Keratinocyte (primary cell): ENCODE measurements around the gene TRAF3. TPM values are rescaled to one million over a fixed set of nuclear protein-coding genes. Genes with fewer than 3 reads are reported as not detected.

Experiments used
- DNase-seq: peaks from one replicate; pipeline ENCODE4 v3.0.0-alpha.2; 2011; ENCODE audit warnings: low read depth, missing footprints, low spot score
- FAIRE-seq: peaks from 2 replicates; lab custom pipeline; 2011; peaks lifted over from hg19 to GRCh38; lab: Jason Lieb, UNC
- H2AFZ ChIP-seq: 2 replicates; pipeline ENCODE4 v1.6.0; 2012; ENCODE audit warnings: low read length, control low read depth, inconsistent platforms; ENCODE audit not compliant: control insufficient read depth
- H3K27ac ChIP-seq: 2 replicates; pipeline ENCODE4 v1.5.1; 2011; ENCODE audit warnings: low read length; ENCODE audit not compliant: control insufficient read depth, insufficient read depth
- H3K27me3 ChIP-seq: 3 replicates; pipeline ENCODE4 v1.6.0; 2011; ENCODE audit warnings: low read length; ENCODE audit not compliant: control insufficient read depth, insufficient read depth; ENCODE audit errors: extremely low read depth
- H3K36me3 ChIP-seq, 2 experiments: 2 replicates in 1 of 2; 3 replicates in 1 of 2; pipeline ENCODE4 v1.5.1; 2011; ENCODE audit warnings: low read length in 2 of 2, mild to moderate bottlenecking in 1 of 2; ENCODE audit not compliant: control insufficient read depth in 2 of 2, insufficient read depth in 2 of 2; ENCODE audit errors: extremely low read depth in 1 of 2
- H3K4me1 ChIP-seq: 3 replicates; pipeline ENCODE4 v1.5.1; 2011; ENCODE audit warnings: low read length; ENCODE audit not compliant: control insufficient read depth, insufficient read depth; ENCODE audit errors: extremely low read depth
- H3K4me2 ChIP-seq: 3 replicates; pipeline ENCODE4 v1.6.0; 2011; ENCODE audit warnings: low read depth, low read length; ENCODE audit not compliant: control insufficient read depth, insufficient read depth; ENCODE audit errors: extremely low read depth
- H3K4me3 ChIP-seq, 3 experiments: fragments of 200-600 bp in 1 of 3; sonication (generic) in 1 of 3; 2 replicates in 2 of 3; 3 replicates in 1 of 3; pipeline ENCODE4 v1.5.1; 2011 to 2016; ENCODE audit warnings: low read length in 3 of 3, mild to moderate bottlenecking in 3 of 3, control low read depth in 2 of 3, inconsistent platforms in 1 of 3, low read depth in 1 of 3, mixed read lengths in 1 of 3, mixed run types in 1 of 3, moderate library complexity in 1 of 3; ENCODE audit not compliant: control insufficient read depth in 2 of 3, insufficient read depth in 2 of 3; ENCODE audit errors: extremely low read depth in 1 of 3
- H3K79me2 ChIP-seq: 2 replicates; pipeline ENCODE4 v1.6.0; 2012; ENCODE audit warnings: low read length; ENCODE audit not compliant: control insufficient read depth, insufficient read depth
- H3K9ac ChIP-seq: 3 replicates; pipeline ENCODE4 v1.6.0; 2011; ENCODE audit warnings: low read length; ENCODE audit not compliant: control insufficient read depth, insufficient read depth; ENCODE audit errors: extremely low read depth
- H3K9me1 ChIP-seq: 3 replicates; pipeline ENCODE4 v1.6.0; 2011; ENCODE audit warnings: low read length; ENCODE audit not compliant: control insufficient read depth, insufficient read depth; ENCODE audit errors: extremely low read depth
- H3K9me3 ChIP-seq: 2 replicates; pipeline ENCODE4 v1.5.1; 2012; ENCODE audit warnings: low read depth, low read length; ENCODE audit not compliant: control insufficient read depth
- H4K20me1 ChIP-seq: 3 replicates; pipeline ENCODE4 v1.6.0; 2011; ENCODE audit warnings: low read length; ENCODE audit not compliant: control insufficient read depth, insufficient read depth; ENCODE audit errors: extremely low read depth
- EZH2 ChIP-seq: IDR thresholded peaks from one replicate; pipeline ENCODE4 v1.6.1; 2012; ENCODE audit warnings: inconsistent platforms, mild to moderate bottlenecking, low read length, moderate library complexity
- dilution Hi-C: fragments of 300-500 bp; cut with MboI; formaldehyde crosslinking; loops from one replicate; pipeline ENCODE4 v1.7.0; 2020; ENCODE audit warnings: low sequenced_read_pairs; ENCODE audit not compliant: extremely low pct_ligation_motif_present
- polyA plus RNA-seq, 5 experiments: library from polyadenylated mRNA; depleted of rRNA in 3 of 5; stranded (reverse) in 3 of 5; stranded (forward) in 1 of 5; unstranded in 1 of 5; fragments of >200 nt; gene quantifications; 1 replicate in 1 of 5; 2 replicates in 3 of 5; 3 replicates in 1 of 5; pipeline versions ENCODE4 v1.2.1 to v1.2.3, GENCODE V29; 2011 to 2012; ENCODE audit warnings: missing spikeins in 2 of 5, low read depth in 1 of 5, low replicate concordance in 1 of 5
- TF ChIP-seq, protein P1 (sequence below), 3 experiments: IDR thresholded peaks in 1 of 3; conservative IDR thresholded peaks in 1 of 3; optimal IDR thresholded peaks in 1 of 3; 2 replicates in 2 of 3; 3 replicates in 1 of 3; pipeline versions ENCODE3 to v1.5.1; 2011; ENCODE audit warnings: low read length in 3 of 3, mild to moderate bottlenecking in 3 of 3, moderate library complexity in 2 of 3, control low read depth in 1 of 3, inconsistent platforms in 1 of 3; ENCODE audit not compliant: insufficient read depth in 2 of 3; ENCODE audit errors: extremely low read depth in 1 of 3

Gene TRAF3
- polyA plus RNA-seq, 1 donor (not counting 4 experiments of a cell fraction or from before 2014, with no cell fraction given) = 12.5 TPM

DNA sequence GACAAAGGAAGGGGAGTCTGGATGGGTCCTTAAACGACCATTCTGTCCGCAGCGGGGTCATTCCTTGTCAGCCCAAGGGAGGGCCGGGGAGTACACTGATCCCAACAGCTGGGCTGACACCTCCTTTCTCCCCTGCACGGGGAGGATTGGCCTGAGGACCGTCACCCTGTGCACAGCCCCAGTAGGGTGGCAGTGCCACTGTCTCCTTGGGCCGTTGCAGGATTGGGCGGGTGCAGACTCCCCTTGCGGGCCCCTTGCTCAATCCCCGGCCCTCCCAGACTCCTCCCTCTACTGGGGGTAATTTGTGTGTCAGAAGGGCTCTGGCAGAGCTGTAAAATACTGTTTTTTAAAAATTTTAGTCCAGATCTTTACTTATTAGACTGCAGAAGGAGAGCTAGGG lies 132.7 kb downstream of the TRAF3 start:
- Histone ChIP-seq H3K36me3 (peaks cover 0 to 7% of the 10 kb centered on the region in 2 experiments), H3K27me3 (no peaks in the 10 kb centered on the region), H3K79me2 (no peaks in the 10 kb centered on the region), H3K9ac (no peak overlapping the region), H3K27ac (no peak overlapping the region), H4K20me1 (no peaks in the 10 kb centered on the region), H3K9me1 (no peaks in the 10 kb centered on the region), H3K9me3 (no peaks in the 10 kb centered on the region), H2AFZ (no peak overlapping the region), H3K4me2 (no peak overlapping the region), H3K4me3 (no peak overlapping the region), H3K4me1 (no peaks in the 10 kb centered on the region)
- TF ChIP-seq, protein P1, sequence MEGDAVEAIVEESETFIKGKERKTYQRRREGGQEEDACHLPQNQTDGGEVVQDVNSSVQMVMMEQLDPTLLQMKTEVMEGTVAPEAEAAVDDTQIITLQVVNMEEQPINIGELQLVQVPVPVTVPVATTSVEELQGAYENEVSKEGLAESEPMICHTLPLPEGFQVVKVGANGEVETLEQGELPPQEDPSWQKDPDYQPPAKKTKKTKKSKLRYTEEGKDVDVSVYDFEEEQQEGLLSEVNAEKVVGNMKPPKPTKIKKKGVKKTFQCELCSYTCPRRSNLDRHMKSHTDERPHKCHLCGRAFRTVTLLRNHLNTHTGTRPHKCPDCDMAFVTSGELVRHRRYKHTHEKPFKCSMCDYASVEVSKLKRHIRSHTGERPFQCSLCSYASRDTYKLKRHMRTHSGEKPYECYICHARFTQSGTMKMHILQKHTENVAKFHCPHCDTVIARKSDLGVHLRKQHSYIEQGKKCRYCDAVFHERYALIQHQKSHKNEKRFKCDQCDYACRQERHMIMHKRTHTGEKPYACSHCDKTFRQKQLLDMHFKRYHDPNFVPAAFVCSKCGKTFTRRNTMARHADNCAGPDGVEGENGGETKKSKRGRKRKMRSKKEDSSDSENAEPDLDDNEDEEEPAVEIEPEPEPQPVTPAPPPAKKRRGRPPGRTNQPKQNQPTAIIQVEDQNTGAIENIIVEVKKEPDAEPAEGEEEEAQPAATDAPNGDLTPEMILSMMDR (optimal IDR thresholded peaks at IDR 0.05 in 1 of 3, IDR thresholded peaks at IDR 0.05 in 1 of 3, conservative IDR thresholded peaks at IDR 0.05 in 1 of 3; ENCODE audit: extremely low read depth in 1 of 3, insufficient read depth in 2 of 3, low read length in 3 of 3) = no peak
- TF ChIP-seq EZH2 = no peak
- FAIRE-seq (no peak), DNase-seq (no peak)
- dilution Hi-C loops = no loop called here

- FAIRE-seq = no peak
- Histone ChIP-seq H3K27ac (no peak overlapping the region), H3K9me1 (no peaks in the 10 kb centered on the region), H3K4me1 (no peaks in the 10 kb centered on the region), H3K9me3 (no peaks in the 10 kb centered on the region), H3K4me2 (no peak overlapping the region), H3K4me3 (no peak overlapping the region), H3K9ac (no peak overlapping the region), H4K20me1 (no peaks in the 10 kb centered on the region), H3K79me2 (no peaks in the 10 kb centered on the region), H2AFZ (no peak overlapping the region), H3K36me3 (peaks cover 0 to 7% of the 10 kb centered on the region in 2 experiments), H3K27me3 (no peaks in the 10 kb centered on the region)
- DNase-seq = no peak
- dilution Hi-C loops = no loop called here
- TF ChIP-seq, protein P1 (optimal IDR thresholded peaks at IDR 0.05 in 1 of 3, IDR thresholded peaks at IDR 0.05 in 1 of 3, conservative IDR thresholded peaks at IDR 0.05 in 1 of 3; ENCODE audit: extremely low read depth in 1 of 3, insufficient read depth in 2 of 3, low read length in 3 of 3) = no peak
- TF ChIP-seq EZH2 = no peak
These were observed 133.2 kb downstream of the TRAF3 start for GRCh38 chr14:102910442-102910841.
